Measurements from ENCODE around the gene NELL1.

NELL1 gene

DNA sequence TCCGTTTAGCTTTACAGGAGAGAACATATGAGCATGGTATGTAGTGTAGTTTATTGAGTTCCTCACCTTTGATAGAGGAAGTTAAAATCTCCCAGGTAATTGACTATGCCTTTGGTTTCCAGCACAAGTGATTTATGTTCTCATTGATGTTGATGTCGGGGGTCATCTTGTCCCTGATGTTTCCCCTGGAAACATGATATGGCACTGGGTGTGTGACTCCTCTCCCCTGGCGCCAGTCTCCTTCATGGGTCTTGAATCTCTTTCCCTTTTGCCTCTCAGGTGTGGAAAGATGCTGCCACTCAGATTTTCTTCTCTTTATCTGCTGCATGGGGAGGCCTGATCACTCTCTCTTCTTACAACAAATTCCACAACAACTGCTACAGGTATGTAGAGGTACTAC lies 41.7 kb upstream of the NELL1 start:
- TF ChIP-seq CTCF (IDR thresholded peaks at IDR 0.05; ENCODE audit: control insufficient read depth, insufficient read depth, low read depth, low read length, missing control alignments): no peak
- DNase-seq (ENCODE audit: low read depth): no peak
- H3K4me3 ChIP-seq (ENCODE audit: control insufficient read depth, low read depth, low read length): no peak overlapping the region

DNA sequence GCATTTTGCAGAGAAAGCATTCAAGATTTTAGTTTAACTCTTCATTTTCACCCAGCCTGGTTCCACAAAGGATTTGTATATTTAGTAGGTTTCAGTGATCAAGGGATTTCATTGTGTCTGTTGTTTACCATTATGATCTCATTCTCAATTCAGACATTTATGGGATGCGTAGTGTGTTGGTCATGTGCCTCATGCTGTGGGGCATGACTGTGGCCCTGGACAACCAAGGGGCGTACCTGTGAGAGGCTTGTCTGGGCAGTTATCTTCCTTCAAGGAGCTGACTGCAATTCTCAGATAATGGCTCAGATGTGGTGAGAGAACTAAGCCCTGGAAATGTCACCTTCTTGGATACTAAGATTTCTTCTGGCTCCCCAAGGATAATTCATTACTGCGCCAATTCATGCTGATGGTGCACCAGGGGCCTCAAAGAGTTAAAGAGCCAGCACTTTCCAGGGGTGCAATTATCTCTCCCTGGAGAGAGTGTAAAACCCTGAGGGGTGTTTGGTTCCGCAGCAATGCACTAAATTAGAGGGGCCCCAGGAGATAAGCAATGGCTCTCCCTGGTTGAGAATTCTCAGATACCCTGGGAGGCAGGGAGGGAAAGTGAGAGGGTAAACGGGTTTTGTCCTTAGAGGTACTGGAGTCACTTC lies 37.7 kb upstream of the NELL1 start:
- DNase-seq (ENCODE audit: low read depth): no peak
- no peak overlapping the region for H3K4me3 ChIP-seq (ENCODE audit: control insufficient read depth, low read depth, low read length)
- TF ChIP-seq CTCF (IDR thresholded peaks at IDR 0.05; ENCODE audit: control insufficient read depth, insufficient read depth, low read depth, low read length, missing control alignments): no peak

DNA sequence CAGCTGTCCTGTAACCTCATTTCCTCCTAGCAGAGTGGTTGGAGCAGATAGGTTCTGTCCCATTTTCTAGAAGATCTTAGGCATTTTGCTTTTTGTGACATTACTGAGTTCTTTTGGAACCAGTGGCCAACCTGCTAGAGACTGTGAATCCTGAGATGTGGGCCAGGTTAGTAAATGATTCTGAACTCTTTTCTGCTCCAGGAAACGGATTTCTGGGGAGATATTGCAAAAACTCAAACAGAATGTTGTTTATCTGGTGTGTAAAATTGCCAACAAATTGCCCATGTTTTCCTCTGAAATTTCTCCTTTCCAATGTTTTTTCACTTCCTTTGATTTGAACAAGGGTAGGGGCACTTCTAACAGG lies 37.2 kb upstream of the NELL1 start:
- DNase-seq (ENCODE audit: low read depth): no peak
- H3K4me3 ChIP-seq (ENCODE audit: control insufficient read depth, low read depth, low read length): no peak overlapping the region
- no peak for TF ChIP-seq CTCF (IDR thresholded peaks at IDR 0.05; ENCODE audit: control insufficient read depth, insufficient read depth, low read depth, low read length, missing control alignments)

GRCh38 chr11:20634044-20634443 lies 35.3 kb upstream of the NELL1 start:
- TF ChIP-seq CTCF (IDR thresholded peaks at IDR 0.05; ENCODE audit: control insufficient read depth, insufficient read depth, low read depth, low read length, missing control alignments): no peak
- H3K4me3 ChIP-seq (ENCODE audit: control insufficient read depth, low read depth, low read length): no peak overlapping the region
- DNase-seq (ENCODE audit: low read depth): no peak

DNA sequence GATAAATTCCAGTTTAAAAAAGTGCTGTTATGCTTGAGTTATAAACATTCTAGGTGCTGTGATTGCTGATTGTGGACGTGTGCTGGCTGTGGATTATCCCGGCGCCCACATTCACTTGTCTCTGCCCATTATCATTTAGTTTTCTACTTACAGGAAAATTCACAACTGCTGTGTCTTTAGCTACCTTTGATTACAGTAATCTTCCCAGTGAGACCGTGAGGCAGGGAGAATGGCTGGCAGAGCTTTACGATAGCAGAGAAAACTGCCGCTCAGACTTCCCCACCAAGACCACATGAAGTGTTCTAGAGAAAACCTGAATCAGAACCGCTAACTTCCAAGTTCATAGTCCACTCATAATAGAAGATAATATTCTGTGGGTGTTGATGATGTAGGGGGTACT lies 34.6 kb upstream of the NELL1 start:
- no peak for TF ChIP-seq CTCF (IDR thresholded peaks at IDR 0.05; ENCODE audit: control insufficient read depth, insufficient read depth, low read depth, low read length, missing control alignments)
- H3K4me3 ChIP-seq (ENCODE audit: control insufficient read depth, low read depth, low read length): no peak overlapping the region
- DNase-seq (ENCODE audit: low read depth): no peak

DNA sequence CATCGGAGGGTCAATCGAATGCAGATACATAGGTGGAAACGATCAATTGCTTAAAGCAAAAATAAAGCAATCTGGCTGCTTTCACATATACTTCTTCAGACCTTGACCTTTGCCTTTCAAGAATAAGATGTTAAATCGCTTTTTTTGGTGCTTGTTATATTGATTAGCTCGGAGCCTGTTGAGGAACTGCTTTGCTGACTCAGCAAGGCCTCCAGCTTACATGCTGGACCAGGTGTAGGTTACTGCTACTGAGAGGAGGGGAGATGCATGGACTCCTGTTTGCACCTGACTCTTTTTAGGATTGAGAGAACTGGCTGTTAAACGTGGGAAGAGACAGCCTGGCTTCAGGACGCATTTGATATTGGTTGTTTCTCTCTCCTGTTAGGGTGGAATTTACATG lies 31.3 kb upstream of the NELL1 start:
- no peak for DNase-seq (ENCODE audit: low read depth)
- TF ChIP-seq CTCF (IDR thresholded peaks at IDR 0.05; ENCODE audit: control insufficient read depth, insufficient read depth, low read depth, low read length, missing control alignments): no peak
- no peak overlapping the region for H3K4me3 ChIP-seq (ENCODE audit: control insufficient read depth, low read depth, low read length)

DNA sequence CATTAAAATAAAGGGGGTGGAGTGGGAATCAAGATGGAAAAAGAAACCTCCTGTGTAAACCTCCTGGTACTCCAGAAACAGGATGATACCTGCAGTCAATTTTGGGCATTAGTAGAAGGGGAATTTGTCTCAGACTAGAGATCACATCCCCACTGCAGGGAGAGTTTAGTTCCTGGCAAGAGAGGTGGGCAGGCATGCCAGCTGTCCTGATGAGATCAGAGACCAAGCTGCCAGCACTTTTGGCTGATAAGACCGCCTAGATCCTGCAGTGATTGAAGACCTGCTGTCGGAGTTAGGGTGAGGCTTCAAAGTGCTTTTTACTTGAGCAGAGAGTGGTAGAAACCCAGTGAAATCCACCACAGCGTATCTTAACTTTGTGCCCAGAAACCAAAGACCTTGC lies 29.7 kb upstream of the NELL1 start:
- no peak for TF ChIP-seq CTCF (IDR thresholded peaks at IDR 0.05; ENCODE audit: control insufficient read depth, insufficient read depth, low read depth, low read length, missing control alignments)
- H3K4me3 ChIP-seq (ENCODE audit: control insufficient read depth, low read depth, low read length): no peak overlapping the region
- DNase-seq (ENCODE audit: low read depth): no peak
